ENCODE measurements around the gene TMEM270.
"Not testable (repeated sequence)": the region's sequence is repeated elsewhere in the genome, so short reads cannot be mapped to it uniquely, and the experiment has no call there.

The TMEM270 gene, protein sequence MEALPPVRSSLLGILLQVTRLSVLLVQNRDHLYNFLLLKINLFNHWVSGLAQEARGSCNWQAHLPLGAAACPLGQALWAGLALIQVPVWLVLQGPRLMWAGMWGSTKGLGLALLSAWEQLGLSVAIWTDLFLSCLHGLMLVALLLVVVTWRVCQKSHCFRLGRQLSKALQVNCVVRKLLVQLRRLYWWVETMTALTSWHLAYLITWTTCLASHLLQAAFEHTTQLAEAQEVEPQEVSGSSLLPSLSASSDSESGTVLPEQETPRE

DNA sequence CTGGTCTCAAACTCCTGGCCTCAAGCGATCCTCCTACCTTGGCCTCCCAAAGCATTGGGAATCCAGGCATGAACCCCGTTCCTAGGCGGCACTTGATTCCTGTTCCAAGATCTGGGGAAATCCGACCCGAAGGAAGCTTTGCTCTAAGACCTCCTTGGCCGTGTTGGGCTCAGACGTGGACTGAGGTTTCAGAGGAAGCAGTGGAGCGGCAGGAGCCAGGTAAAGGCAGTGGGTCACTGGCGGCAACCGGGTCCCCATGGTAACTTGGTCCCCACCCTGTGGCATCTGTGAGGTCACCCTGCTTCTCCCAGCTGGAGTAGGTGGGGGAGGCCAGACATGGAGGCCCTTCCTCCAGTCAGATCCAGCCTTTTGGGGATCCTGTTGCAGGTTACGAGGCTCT is at the start of gene TMEM270:
TSS of gene TMEM270 (plus strand) at position 301 of the 400 bp plus-strand sequence. CDS start at position 337, 36 bp downstream.
- no peak for DNase-seq (ENCODE audit: low read depth in 3 of 3)

- DNase-seq (ENCODE audit: low read depth in 3 of 3): peak; percentile 26 to 34 (median 26)
Measured at GRCh38 chr7:73811760-73812168, 49.2 kb upstream of the TMEM270 start.

- DNase-seq (ENCODE audit: low read depth in 3 of 3): no peak
Measured at GRCh38 chr7:73812996-73813395, 48.0 kb upstream of the TMEM270 start.

DNA sequence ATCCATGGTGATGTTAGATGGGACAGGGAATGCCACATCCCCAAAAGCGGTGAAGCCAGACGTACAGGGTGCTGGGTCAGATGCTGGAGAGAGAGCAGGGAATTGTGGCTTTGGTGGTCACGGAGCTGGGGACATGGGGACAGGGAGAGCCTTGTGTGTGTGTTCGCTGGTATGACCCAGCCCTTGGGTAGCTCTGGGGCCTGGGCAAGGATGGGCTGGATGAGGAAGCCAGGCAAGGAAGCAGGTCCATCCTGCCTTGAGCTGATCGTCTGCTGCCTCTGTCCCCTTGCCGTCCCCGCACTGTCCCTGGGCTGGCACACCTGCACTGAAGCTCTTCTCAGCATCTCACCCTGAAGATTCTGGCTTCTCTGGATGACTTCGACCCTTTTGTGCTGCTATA is 45.5 kb upstream of the TMEM270 start:
- no peak for DNase-seq (ENCODE audit: low read depth in 3 of 3)

GRCh38 chr7:73817121-73817520 is 43.8 kb upstream of the TMEM270 start:
- no peak for DNase-seq (ENCODE audit: low read depth in 3 of 3)

- no peak for DNase-seq (ENCODE audit: low read depth in 3 of 3)
Measured at GRCh38 chr7:73820013-73820412, 40.9 kb upstream of the TMEM270 start.

GRCh38 chr7:73821597-73822285 is 39.2 kb upstream of the TMEM270 start:
- not testable (repeated sequence) for DNase-seq (ENCODE audit: low read depth in 3 of 3)

DNA sequence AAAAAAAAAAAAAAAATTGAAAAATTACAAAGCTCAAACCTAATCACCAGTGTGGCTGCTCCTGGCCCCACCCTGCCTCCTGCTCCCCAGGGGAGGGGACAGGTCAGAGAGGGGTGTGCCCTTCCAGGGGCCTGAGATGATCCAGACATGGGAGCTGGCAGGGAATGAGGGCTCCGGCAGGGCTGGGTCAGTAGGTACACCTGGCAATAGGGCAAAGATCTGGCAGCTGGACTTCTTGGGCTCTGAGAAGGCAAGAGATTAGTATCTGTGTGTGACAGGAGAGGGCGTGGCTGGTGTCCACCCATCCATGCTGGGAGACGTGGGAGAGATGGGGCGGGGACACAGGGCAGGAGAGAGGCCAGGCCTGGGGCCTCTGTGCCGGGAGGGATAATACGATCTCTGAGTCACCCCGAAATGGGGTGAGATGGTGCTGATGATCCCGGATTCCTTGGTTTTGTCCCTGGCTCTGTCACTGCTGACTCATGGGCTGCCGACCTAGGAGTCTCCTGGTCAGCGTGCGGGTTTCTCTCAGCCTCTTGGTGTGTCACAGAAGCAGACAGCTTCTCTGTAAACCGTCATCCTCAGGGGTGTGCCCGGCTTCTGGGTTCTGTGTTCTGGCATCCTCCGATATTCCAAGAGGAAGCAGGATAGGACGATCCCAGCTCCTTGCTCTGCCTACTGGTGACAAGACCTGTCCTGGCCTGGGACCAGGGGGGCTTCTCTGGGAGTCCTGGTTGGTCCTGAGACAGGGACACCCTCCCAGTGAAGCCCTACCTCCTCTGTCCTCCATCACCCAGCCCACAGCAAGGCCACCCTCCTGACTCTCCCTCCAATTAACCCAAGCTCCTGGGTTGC is 38.4 kb upstream of the TMEM270 start:
- no peak for DNase-seq (ENCODE audit: low read depth in 3 of 3)

DNA sequence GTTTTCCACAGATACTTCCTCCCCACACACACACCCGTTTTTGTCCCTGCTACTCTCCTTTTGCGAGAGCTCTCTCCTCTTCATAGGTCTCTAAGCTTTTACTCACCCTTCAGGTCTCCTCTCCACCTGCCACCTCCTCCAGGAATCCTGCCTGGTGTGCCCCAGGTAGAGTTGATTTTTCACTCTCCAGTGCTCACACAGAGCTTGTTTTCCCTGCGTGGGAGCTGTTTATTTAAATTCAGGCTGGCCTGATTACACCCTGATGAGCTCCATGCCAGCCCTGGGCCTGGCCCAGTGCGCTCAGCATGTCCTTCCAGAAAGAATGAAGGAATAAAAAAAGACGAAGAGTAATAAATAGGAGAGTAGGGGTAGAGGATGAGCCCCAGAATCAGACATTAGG is 37.7 kb upstream of the TMEM270 start:
- DNase-seq (ENCODE audit: low read depth in 3 of 3): no peak

DNA sequence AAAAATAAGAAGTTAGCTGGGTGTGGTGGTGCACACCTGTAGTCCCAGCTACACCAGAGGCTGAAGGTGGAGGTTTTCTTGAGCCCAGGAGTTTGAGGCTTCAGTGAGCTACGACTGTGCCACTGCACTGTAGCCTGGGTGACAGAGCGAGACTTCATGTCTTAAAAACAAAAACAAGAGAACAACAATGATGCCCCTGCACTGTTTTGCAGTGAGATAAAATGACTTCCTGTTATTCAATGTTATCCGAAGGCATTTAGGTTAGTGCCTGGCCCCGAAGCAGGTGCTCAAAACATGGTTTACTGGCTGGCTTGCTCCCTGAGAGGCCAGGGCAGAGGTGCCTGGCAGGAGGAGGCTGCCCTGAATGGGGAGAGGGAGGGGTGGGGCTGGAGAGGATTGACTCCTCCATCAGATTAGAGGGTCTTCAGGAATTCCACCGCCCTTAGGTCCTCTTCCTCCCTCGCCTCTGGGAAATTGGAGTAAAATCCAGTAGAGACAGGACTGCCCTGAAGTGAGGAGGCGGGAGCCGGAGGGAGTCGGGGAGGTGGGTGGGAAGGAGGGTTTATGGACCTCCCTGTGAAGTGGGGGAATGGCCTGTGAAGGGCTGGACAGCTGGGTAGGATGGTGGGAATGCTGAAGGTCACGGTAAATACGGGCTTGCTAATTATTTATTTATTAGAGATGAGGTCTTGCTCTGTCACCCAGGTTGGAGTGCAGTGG is 36.9 kb upstream of the TMEM270 start:
- no peak for DNase-seq (ENCODE audit: low read depth in 3 of 3)

DNA sequence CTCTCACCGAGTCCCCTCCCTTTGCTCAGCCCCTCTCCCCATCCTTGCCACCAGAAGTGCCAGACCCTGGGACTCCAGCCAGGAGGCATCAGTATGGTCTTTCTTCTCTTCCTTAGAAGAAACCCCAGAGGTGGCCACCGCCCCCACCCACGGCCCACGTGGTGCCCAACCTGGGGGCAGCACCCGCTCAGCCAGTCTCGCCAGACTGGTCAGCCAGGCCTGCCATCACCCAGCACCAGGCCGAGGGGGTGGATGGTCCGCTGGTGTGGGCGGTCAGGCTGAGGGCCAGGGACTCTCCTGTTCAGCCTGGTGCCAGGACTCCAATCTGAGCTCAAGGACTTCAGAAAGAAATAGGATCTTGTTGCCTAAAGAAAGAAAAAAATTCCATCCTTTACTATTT is 36.0 kb upstream of the TMEM270 start:
- no peak for DNase-seq (ENCODE audit: low read depth in 3 of 3)

DNA sequence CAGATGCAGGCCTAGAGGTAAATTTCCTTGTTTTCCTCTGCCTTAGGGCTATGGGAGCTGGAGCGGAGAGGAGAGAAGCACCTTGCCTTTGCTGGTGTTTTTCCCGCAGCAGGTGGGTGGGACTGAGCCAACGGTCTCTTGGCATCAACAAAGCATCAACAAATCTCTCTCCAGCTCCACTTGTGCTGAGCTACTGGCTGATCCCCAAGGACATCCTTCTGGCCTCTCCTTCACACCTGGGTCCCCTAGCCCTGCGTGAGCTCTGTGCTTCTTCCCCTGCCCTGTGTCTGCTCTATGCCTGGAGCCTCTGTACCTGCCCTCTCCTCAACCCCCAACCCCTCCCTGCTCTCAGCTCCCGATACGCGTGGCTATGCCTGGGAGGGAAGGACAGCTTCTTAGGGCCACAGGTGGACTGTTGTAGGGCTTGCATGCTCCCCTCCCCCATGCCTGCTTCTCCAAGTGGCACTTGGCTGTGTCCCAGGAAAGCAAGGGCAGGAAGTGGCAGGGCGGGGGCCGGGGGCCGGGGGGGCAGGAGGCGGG is 33.3 kb upstream of the TMEM270 start:
- DNase-seq (ENCODE audit: low read depth in 3 of 3): no peak

DNA sequence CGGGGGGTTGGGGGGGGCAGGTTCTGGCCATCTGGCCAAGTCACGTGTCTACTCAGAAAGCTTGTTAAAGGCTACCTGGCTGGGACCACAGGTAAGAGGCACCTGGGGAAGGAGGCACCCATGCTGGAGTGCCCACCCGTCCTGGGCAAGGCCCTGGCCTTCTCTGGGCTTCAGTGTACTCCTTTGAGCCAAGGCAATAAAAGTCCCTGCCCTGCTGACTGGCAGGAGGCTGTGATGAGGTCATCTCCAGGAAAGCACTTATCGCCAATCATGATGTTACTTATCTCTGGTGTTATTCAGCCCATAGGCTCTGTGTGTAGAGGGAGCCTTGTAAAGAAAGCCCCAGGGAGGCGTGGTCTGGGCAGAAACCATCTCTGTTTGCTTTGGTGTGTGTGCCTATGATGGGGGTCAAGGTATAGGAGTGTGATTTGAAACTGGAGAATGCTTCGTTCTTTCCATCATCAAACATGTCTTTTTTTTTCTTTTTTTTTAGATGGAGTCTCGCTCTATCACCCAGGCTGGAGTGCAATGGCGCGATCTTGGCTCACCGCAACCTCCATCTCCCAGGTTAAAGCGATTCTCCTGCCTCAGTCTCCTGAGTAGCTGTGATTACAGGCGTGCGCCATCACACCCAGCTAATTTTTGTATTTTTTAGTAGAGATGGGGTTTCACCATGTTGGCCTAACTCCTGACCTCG is 32.7 kb upstream of the TMEM270 start:
- no peak for DNase-seq (ENCODE audit: low read depth in 3 of 3)

DNA sequence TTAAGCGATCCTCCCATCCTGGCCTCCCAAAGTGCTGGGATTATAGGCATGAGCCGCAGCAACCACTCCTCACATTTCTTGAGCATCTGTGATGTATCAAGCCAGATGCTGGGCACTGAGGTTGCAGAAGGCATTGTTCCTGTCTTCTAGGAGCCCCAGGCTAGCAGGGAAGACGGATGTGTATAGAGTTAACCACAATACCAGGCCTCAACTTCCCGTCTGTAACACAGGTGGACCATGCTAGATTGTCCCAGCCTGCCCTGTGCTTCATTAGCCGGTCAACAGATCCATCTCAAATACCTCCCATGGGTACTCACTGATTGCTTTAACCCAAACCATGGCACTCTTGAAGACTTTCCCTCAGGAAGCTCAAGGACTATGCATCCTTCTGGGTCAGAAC is 32.0 kb upstream of the TMEM270 start:
- DNase-seq (ENCODE audit: low read depth in 3 of 3): no peak

- no peak for DNase-seq (ENCODE audit: low read depth in 3 of 3)
Measured at GRCh38 chr7:73829505-73829904, 31.5 kb upstream of the TMEM270 start.

GRCh38 chr7:73829921-73830680 is 30.9 kb upstream of the TMEM270 start:
- no peak for DNase-seq (ENCODE audit: low read depth in 3 of 3)

GRCh38 chr7:73830681-73831583 is 30.0 kb upstream of the TMEM270 start, which contains the start of gene CLDN4:
Gene CLDN4 (plus strand): TSS chr7:73830996. CDS start chr7:73831202, 206 bp downstream.
- no peak for DNase-seq (ENCODE audit: low read depth in 3 of 3)

- no peak for DNase-seq (ENCODE audit: low read depth in 3 of 3)
Measured at GRCh38 chr7:73831584-73831833, 29.4 kb upstream of the TMEM270 start.

All from stimulated activated CD4-positive, alpha-beta T cell treated with anti-CD3 and anti-CD28 coated beads, TNF-alpha, amount 100 ng/mL, for 4 hours (primary cell).